Tibial artery (tissue), 4 donors: ENCODE measurements around the gene BEGAIN.

Experiments
- DNase-seq, 2 donors: peaks; one replicate each; pipeline ENCODE4 v3.0.0-alpha.2; 2019
- H3K27ac ChIP-seq, 2 donors: fragments of 200-600 bp; sonication (generic) in 1 of 2; 1 replicate in 1 of 2; 2 replicates in 1 of 2; pipeline ENCODE4 v1.5.1; 2018 to 2019; ENCODE audit warnings: mild to moderate bottlenecking in 1 of 2
- H3K27me3 ChIP-seq, 2 donors: fragments of 200-600 bp; sonication (generic) in 1 of 2; one replicate each; pipeline versions ENCODE4 v1.5.1 to v1.6.0; 2016 to 2019
- H3K36me3 ChIP-seq, 3 donors: fragments of 200-600 bp; sonication (generic) in 2 of 3; one replicate each; pipeline ENCODE4 v1.5.1; 2016 to 2019; ENCODE audit warnings: mild to moderate bottlenecking in 2 of 3
- H3K4me1 ChIP-seq, 4 donors: fragments of 200-600 bp; sonication (generic) in 2 of 4; 1 replicate in 3 of 4; 2 replicates in 1 of 4; pipeline ENCODE4 v1.5.1; 2016 to 2019
- H3K4me3 ChIP-seq, 2 donors: fragments of 200-600 bp; sonication (generic) in 1 of 2; 1 replicate in 1 of 2; 2 replicates in 1 of 2; pipeline ENCODE4 v1.5.1; 2018 to 2019; ENCODE audit warnings: mild to moderate bottlenecking in 2 of 2
- H3K9me3 ChIP-seq, 3 donors: fragments of 200-600 bp; sonication (generic) in 1 of 3; one replicate each; pipeline ENCODE4 v1.5.1; 2016 to 2019
- intact Hi-C: fragments of 100-400 bp; cut with DNase I; formaldehyde crosslinking; loops from one replicate; pipeline ENCODE4 v1.15.0; 2023; ENCODE audit warnings: low total_unique reads
- TF ChIP-seq, protein P1 (sequence below), 2 experiments: fragments of 200-600 bp in 1 of 2; fragments of 450-650 bp in 1 of 2; IDR thresholded peaks; one replicate each; pipeline ENCODE4 v1.5.1; 2017 to 2019; ENCODE audit warnings: antibody characterized with exemption in 2 of 2, mild to moderate bottlenecking in 1 of 2, moderate library complexity in 1 of 2

BEGAIN gene, protein sequence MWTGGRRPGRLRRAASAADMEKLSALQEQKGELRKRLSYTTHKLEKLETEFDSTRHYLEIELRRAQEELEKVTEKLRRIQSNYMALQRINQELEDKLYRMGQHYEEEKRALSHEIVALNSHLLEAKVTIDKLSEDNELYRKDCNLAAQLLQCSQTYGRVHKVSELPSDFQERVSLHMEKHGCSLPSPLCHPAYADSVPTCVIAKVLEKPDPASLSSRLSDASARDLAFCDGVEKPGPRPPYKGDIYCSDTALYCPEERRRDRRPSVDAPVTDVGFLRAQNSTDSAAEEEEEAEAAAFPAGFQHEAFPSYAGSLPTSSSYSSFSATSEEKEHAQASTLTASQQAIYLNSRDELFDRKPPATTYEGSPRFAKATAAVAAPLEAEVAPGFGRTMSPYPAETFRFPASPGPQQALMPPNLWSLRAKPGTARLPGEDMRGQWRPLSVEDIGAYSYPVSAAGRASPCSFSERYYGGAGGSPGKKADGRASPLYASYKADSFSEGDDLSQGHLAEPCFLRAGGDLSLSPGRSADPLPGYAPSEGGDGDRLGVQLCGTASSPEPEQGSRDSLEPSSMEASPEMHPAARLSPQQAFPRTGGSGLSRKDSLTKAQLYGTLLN

DNA sequence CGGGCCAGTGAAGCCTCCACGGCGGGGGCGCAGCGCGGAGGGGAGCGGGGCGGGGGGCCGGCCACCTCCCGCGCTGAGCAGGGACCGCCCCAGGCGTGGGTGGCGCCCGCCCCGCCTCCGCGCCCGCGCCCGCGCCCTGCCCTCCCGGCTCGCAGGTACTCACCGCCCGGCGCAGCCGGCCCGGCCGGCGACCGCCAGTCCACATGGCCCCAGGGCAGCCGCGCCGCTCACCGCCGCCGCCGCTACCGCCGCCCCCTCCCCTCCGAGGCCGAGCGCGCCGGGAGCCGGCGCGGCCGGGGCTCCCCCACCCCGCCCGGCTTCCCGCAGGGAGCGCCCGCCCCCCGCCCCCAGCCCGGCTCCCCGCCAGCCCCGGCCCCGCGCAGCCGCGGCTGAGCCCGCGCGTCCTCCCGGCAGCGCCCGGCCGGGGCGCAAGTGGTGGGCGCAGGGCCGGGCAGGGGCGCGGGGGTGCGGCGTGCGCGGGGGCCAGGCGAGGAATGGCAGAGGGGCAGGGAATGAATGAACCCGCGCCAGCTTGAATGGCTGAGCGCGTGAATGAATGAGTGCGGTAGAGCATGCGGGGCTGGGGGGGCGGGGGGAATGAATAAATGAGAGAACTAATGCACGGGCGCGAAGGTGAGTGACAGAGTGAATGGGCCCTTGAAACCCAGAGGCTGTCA is at the start of gene BEGAIN:
Gene BEGAIN (minus strand): TSS at position 332 of the 677 bp plus-strand sequence. CDS start 127 bp downstream, at position 205.
- H3K27me3 ChIP-seq, result peaks cover 0 to 63% of the 10 kb centered on the region in 2 donors
- no peak for DNase-seq
- peaks cover 0 to 9% (median 7%) of the 10 kb centered on the region in 4 donors for H3K4me1 ChIP-seq
- H3K4me3 ChIP-seq, result peak within 1 kb of the TSS; percentile 21 to 47
- H3K27ac ChIP-seq, result no peak within 1 kb of the TSS
- H3K9me3 ChIP-seq, result no peaks in the 10 kb centered on the region
- H3K36me3 ChIP-seq, result no peaks in the 10 kb centered on the region
- intact Hi-C loops, result no loop called here
- TF ChIP-seq, protein P1, sequence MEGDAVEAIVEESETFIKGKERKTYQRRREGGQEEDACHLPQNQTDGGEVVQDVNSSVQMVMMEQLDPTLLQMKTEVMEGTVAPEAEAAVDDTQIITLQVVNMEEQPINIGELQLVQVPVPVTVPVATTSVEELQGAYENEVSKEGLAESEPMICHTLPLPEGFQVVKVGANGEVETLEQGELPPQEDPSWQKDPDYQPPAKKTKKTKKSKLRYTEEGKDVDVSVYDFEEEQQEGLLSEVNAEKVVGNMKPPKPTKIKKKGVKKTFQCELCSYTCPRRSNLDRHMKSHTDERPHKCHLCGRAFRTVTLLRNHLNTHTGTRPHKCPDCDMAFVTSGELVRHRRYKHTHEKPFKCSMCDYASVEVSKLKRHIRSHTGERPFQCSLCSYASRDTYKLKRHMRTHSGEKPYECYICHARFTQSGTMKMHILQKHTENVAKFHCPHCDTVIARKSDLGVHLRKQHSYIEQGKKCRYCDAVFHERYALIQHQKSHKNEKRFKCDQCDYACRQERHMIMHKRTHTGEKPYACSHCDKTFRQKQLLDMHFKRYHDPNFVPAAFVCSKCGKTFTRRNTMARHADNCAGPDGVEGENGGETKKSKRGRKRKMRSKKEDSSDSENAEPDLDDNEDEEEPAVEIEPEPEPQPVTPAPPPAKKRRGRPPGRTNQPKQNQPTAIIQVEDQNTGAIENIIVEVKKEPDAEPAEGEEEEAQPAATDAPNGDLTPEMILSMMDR (IDR thresholded peaks at IDR 0.05), result no peak

GRCh38 chr14:100636559-100636958 is 49.3 kb upstream of the BEGAIN start:
- intact Hi-C loops, result no loop called here
- Histone ChIP-seq H3K4me3 (no peak overlapping the region), H3K4me1 (no peaks in the 10 kb centered on the region), H3K27ac (no peak overlapping the region), H3K9me3 (no peaks in the 10 kb centered on the region), H3K27me3 (peaks cover 0 to 28% of the 10 kb centered on the region in 2 donors), H3K36me3 (no peaks in the 10 kb centered on the region)
- DNase-seq, result no peak
- TF ChIP-seq, protein P1 (IDR thresholded peaks at IDR 0.05), result no peak

GRCh38 chr14:100634026-100634425 is 46.8 kb upstream of the BEGAIN start:
- intact Hi-C loops, result no loop called here
- H3K9me3 ChIP-seq, result no peaks in the 10 kb centered on the region
- H3K36me3 ChIP-seq, result no peaks in the 10 kb centered on the region
- H3K27ac ChIP-seq, result no peak overlapping the region
- TF ChIP-seq, protein P1 (IDR thresholded peaks at IDR 0.05), result no peak
- peaks cover 0 to 34% of the 10 kb centered on the region in 2 donors for H3K27me3 ChIP-seq
- DNase-seq, result no peak
- no peaks in the 10 kb centered on the region for H3K4me1 ChIP-seq
- no peak overlapping the region for H3K4me3 ChIP-seq

DNA sequence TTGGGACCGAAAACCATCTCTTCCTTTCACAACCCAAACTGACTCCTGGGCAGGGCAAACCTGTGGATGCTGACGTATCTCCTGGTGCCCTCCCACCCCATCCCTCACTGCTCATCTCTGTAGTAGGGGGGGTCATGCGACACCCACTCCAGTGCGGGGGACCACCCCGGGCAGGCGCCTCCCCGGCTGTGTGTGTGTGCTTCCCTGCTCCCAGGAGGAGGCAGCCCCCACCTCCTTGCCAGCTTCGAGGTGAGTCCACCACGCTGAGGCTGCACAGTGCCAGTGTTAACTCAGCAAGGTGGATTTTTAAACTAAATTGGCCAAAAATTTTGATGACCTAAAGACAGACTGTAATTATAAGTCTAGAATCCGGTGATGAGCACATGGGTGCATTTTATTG is 46.2 kb upstream of the BEGAIN start:
- no peaks in the 10 kb centered on the region for H3K9me3 ChIP-seq
- no peak for DNase-seq
- TF ChIP-seq, protein P1 (IDR thresholded peaks at IDR 0.05), result no peak
- no peaks in the 10 kb centered on the region for H3K4me1 ChIP-seq
- H3K27ac ChIP-seq, result no peak overlapping the region
- intact Hi-C loops, result no loop called here
- no peaks in the 10 kb centered on the region for H3K36me3 ChIP-seq
- no peak overlapping the region for H3K4me3 ChIP-seq
- peaks cover 0 to 40% of the 10 kb centered on the region in 2 donors for H3K27me3 ChIP-seq

DNA sequence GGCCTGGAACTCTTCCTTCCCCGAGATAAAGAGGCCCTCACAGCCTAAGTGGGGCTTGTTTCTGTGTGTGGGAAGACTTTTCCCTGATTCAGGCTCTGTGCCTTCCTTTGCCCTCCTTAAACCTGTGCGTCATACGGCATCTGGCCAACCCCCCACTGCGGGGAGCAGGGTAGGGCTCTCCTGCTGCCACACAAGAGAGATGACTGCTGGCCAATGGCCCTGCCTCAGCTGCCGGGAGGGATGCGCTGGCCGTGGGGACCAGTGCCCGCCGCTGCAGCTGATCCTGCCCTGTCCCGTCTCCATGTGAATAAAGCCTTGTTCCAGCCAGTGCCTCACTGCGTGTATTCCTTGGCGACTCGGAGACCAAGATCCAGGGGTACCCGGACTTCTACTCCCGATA is 42.5 kb upstream of the BEGAIN start:
- Histone ChIP-seq H3K27me3 (peaks cover 0 to 48% of the 10 kb centered on the region in 2 donors), H3K4me3 (no peak overlapping the region), H3K36me3 (no peaks in the 10 kb centered on the region), H3K9me3 (peaks cover 0 to 7% (median 0%) of the 10 kb centered on the region in 3 donors), H3K4me1 (no peaks in the 10 kb centered on the region), H3K27ac (no peak overlapping the region)
- no peak for DNase-seq
- TF ChIP-seq, protein P1 (IDR thresholded peaks at IDR 0.05), result no peak
- intact Hi-C loops, result no loop called here
